ENCODE data around the gene PDGFC.

PDGFC gene

GRCh38 chr4:156754832-156755570 lies 216.6 kb downstream of the PDGFC start:
- H3K27ac ChIP-seq: no peak overlapping the region
- no peaks in the 10 kb centered on the region for H3K9me3 ChIP-seq
- no peak for DNase-seq
- H3K27me3 ChIP-seq: no peaks in the 10 kb centered on the region
- peaks cover 0 to 8% (median 0%) of the 10 kb centered on the region in 4 donors for H3K4me1 ChIP-seq
- TF ChIP-seq, protein P1, sequence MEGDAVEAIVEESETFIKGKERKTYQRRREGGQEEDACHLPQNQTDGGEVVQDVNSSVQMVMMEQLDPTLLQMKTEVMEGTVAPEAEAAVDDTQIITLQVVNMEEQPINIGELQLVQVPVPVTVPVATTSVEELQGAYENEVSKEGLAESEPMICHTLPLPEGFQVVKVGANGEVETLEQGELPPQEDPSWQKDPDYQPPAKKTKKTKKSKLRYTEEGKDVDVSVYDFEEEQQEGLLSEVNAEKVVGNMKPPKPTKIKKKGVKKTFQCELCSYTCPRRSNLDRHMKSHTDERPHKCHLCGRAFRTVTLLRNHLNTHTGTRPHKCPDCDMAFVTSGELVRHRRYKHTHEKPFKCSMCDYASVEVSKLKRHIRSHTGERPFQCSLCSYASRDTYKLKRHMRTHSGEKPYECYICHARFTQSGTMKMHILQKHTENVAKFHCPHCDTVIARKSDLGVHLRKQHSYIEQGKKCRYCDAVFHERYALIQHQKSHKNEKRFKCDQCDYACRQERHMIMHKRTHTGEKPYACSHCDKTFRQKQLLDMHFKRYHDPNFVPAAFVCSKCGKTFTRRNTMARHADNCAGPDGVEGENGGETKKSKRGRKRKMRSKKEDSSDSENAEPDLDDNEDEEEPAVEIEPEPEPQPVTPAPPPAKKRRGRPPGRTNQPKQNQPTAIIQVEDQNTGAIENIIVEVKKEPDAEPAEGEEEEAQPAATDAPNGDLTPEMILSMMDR (IDR thresholded peaks at IDR 0.05): no peak
- intact Hi-C loops (cut with DNase I; ENCODE audit: low total_unique reads): no loop called here
- H3K4me3 ChIP-seq: no peak overlapping the region
- no peaks in the 10 kb centered on the region for H3K36me3 ChIP-seq

GRCh38 chr4:156751486-156751885 lies 220.1 kb downstream of the PDGFC start:
- no peaks in the 10 kb centered on the region for H3K27me3 ChIP-seq
- H3K4me1 ChIP-seq: peaks cover 0 to 8% (median 0%) of the 10 kb centered on the region in 4 donors
- TF ChIP-seq, protein P1 (IDR thresholded peaks at IDR 0.05): no peak
- intact Hi-C loops (cut with DNase I; ENCODE audit: low total_unique reads): no loop called here
- H3K4me3 ChIP-seq: no peak overlapping the region
- no peaks in the 10 kb centered on the region for H3K36me3 ChIP-seq
- no peaks in the 10 kb centered on the region for H3K9me3 ChIP-seq
- no peak overlapping the region for H3K27ac ChIP-seq
- no peak for DNase-seq

- Histone ChIP-seq H3K9me3 (no peaks in the 10 kb centered on the region), H3K27me3 (no peaks in the 10 kb centered on the region), H3K36me3 (no peaks in the 10 kb centered on the region), H3K4me1 (no peaks in the 10 kb centered on the region), H3K27ac (no peak overlapping the region), H3K4me3 (no peak overlapping the region)
- TF ChIP-seq, protein P1 (IDR thresholded peaks at IDR 0.05): no peak
- intact Hi-C loops (cut with DNase I; ENCODE audit: low total_unique reads): no loop called here
- DNase-seq: no peak
Observed at GRCh38 chr4:156749426-156750403, 221.9 kb downstream of the PDGFC start.

GRCh38 chr4:156746111-156746510 lies 225.5 kb downstream of the PDGFC start:
- H3K36me3 ChIP-seq: no peaks in the 10 kb centered on the region
- H3K27me3 ChIP-seq: no peaks in the 10 kb centered on the region
- H3K27ac ChIP-seq: no peak overlapping the region
- no peak for DNase-seq
- intact Hi-C loops (cut with DNase I; ENCODE audit: low total_unique reads): no loop called here
- H3K9me3 ChIP-seq: no peaks in the 10 kb centered on the region
- TF ChIP-seq, protein P1 (IDR thresholded peaks at IDR 0.05): no peak
- H3K4me3 ChIP-seq: no peak overlapping the region
- H3K4me1 ChIP-seq: no peaks in the 10 kb centered on the region

GRCh38 chr4:156738766-156739165 lies 232.8 kb downstream of the PDGFC start:
- H3K4me3 ChIP-seq: no peak overlapping the region
- H3K36me3 ChIP-seq: no peaks in the 10 kb centered on the region
- no peaks in the 10 kb centered on the region for H3K9me3 ChIP-seq
- no peak for DNase-seq
- H3K27ac ChIP-seq: no peak overlapping the region
- H3K4me1 ChIP-seq: no peaks in the 10 kb centered on the region
- intact Hi-C loops (cut with DNase I; ENCODE audit: low total_unique reads): no loop called here
- H3K27me3 ChIP-seq: no peaks in the 10 kb centered on the region
- TF ChIP-seq, protein P1 (IDR thresholded peaks at IDR 0.05): no peak
